GM12892 (cell line): ENCODE data around the gene NMRK1.

Experiments used
- POLR2A ChIP-seq: IDR thresholded peaks from 2 replicates; pipeline ENCODE4 v1.6.1; 2011; ENCODE audit warnings: low read depth, low read length, control low read depth
- POLR2AphosphoS5 ChIP-seq: IDR thresholded peaks from 2 replicates; pipeline ENCODE4 v1.6.1; 2011; ENCODE audit warnings: low read depth, low read length, control low read depth
- TAF1 ChIP-seq: IDR thresholded peaks from 2 replicates; pipeline ENCODE4 v1.6.1; 2011; ENCODE audit warnings: low read depth, mild to moderate bottlenecking, control low read depth, low read length, borderline replicate concordance

DNA sequence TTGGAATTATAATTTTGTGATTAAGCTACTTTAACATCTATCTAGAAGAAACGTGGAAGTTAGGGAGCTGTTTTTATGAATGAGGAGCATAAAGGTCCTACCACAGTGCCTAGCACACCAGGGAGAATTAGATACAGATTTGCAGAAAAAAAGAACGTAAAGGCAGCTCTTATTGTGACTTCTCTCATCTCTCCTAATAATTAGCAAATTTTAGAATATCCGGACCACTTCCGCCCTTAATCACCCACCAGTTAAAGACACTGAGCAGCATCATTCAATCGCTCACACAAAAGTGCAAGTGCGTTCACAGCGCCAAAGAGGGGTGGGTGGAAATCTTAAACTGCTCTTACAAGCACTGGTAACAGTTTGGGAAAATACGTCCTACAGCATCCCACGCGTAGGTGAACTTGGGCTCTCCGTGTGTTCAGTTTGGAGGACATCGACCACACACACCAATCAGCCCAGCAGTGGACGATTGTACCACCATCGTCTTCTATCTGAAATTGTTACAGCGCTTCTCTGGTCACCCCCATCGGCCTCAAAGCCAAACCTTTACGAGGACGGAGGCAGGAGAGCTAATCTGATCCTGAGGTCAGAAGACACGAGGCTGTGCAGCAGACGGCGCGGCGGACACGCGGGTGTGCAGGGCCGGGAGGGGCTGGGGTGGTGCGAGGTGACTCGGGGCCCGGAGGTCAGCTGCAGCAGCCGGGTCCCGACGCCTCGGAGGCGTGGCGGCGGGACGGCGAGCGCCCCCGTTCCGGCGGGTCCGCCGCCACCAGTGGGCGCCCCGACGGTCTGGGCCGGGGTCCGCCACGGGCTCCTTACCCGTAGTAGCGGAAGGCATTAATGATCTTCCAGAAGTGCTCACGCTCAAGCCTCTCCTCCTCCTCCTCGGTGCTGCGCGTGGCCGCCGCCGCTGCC lies 60.5 kb downstream of the NMRK1 start:
- TF ChIP-seq TAF1 (no peak), POLR2A (no peak), POLR2AphosphoS5 (no peak)
